Heart left ventricle (tissue), 13 donors: Measurements from ENCODE around the gene TRIM14.

Source experiments
- POLR2A ChIP-seq, 2 donors: fragments of 450-650 bp; IDR thresholded peaks; one replicate each; pipeline ENCODE4 v1.6.1; 2017; ENCODE audit warnings: antibody characterized with exemption in 2 of 2, mild to moderate bottlenecking in 2 of 2, moderate library complexity in 2 of 2
- TF ChIP-seq, protein P1 (sequence below), 12 donors: fragments of 200-600 bp; sonication (generic) in 4 of 12; IDR thresholded peaks; one replicate each; pipeline versions ENCODE4 v1.5.0 to v1.8.0; 2018 to 2022; ENCODE audit warnings: antibody characterized with exemption in 12 of 12, mild to moderate bottlenecking in 5 of 12
- donor health status: ischemic (EF 13 %, LVEDD 7.1; RV severe dilation, severe dysfunction).
- donor health status: DM: no; HTN: yes; CAD: no.
- donor health status: DM: no; HTN: no; CAD: no.
- donor health status: ischemic (EF 25% LVEDD 6.9; RV normal size, moderate dysfunction).
- donor health status: ischemic (EF 25% LVEDD 5.7; RV mildly dilated, moderate dysfunction).
- donor health status: ischemic (EF 35%, LVEDD 5.7; RV mildly dilated, moderate dysfunction).
- donor health status: nonischemic (EF 11% LVEDD 7.7; RV severe dilation, severe dysfunction).
- donor health status: DM: yes; HTN: yes; CAD: no.
- donor health status: PGD.
- donor health status: ischemic (EF 29% LVEDD 5.4; RV normal size, mild dysfunction).
- donor health status: nonischemic (EF 23%, LVEDD 6.1; RV moderate dilation, normal function).

DNA sequence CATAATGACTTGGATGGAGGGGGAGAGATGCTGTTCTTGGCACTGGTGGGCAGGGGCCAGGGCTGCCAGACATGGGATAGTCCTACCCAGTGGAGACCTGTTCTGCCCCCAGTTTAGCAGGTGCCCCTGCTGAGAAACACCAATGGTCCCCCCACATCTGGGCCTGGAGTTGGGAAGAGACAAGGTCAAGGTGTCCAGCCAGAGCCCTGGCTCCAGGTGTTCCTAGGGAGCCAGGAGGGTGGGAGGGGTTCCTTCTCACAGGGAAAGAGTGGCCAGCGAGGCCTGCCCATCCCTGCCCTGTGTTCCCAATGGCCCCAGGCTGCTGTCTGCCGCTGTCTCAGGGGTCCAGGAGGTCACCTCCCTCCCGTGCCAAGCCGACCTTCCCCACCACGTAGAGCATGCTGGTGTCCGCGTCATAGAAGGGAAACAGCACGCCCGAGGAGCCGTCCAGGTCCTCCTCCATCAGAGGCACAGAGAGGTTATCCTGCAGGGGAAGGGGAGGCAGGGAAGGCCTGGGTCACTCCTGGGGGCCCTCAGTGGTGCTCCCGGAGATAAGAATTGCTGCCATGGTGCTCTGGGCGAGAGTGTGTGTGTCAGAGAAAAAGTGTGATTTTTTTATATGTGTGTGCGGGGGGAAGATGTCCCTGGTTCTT, 11.7 kb upstream of the TRIM14 start:
- TF ChIP-seq, protein P1, sequence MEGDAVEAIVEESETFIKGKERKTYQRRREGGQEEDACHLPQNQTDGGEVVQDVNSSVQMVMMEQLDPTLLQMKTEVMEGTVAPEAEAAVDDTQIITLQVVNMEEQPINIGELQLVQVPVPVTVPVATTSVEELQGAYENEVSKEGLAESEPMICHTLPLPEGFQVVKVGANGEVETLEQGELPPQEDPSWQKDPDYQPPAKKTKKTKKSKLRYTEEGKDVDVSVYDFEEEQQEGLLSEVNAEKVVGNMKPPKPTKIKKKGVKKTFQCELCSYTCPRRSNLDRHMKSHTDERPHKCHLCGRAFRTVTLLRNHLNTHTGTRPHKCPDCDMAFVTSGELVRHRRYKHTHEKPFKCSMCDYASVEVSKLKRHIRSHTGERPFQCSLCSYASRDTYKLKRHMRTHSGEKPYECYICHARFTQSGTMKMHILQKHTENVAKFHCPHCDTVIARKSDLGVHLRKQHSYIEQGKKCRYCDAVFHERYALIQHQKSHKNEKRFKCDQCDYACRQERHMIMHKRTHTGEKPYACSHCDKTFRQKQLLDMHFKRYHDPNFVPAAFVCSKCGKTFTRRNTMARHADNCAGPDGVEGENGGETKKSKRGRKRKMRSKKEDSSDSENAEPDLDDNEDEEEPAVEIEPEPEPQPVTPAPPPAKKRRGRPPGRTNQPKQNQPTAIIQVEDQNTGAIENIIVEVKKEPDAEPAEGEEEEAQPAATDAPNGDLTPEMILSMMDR (IDR thresholded peaks at IDR 0.05): no peak
- no peak for TF ChIP-seq POLR2A (IDR thresholded peaks at IDR 0.05)
